ENCODE measurements around the gene HPS5. TPM values are rescaled to one million over a fixed set of nuclear protein-coding genes. Genes with fewer than 3 reads are reported as not detected.

HPS5 gene
- total RNA-seq, 1 donor from 2014 or later, result 12.3 TPM

DNA sequence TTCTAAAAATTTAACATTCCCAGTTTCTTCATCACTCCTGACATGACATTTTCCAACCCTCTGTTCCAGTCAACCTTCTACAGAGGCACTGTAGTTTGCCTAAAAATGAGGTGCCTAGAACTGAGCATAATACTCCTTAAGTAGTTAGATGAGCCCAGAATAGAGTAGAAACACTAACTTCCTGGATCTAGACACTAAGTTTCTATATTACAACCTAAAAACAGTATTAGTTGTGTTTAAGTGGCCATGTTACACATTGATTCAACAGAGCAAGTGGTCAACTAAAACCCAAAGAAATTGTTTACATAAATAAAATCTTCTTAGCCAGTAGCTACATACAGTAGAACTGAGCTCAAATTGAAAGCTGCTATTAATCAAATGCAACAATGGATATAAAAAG, 1.3 kb downstream of the HPS5 start:
- no peak for ATAC-seq

DNA sequence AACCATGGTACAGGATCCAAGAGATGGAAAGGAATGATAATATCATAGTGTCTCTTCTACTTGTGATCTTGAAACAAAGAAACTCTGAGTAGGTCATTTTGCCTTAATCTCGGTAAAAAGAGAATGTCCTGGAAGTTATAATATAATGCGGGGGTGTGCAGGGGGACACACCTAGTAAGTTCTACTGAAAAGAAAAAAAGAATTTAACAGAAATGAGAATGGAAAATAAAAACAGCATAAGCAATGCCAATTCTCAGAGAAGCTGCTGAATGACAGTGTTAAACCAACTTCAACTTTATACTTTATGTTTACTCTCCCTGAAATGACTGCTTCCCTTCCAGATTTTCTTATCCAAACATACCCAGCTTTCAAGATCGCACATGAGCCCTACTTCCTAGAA, 2.0 kb downstream of the HPS5 start:
- ATAC-seq, result no peak

GRCh38 chr11:18317551-18317950, 4.4 kb downstream of the HPS5 start:
- no peak for ATAC-seq

- ATAC-seq, result no peak
These were observed 6.0 kb downstream of the HPS5 start for GRCh38 chr11:18315893-18316292.

DNA sequence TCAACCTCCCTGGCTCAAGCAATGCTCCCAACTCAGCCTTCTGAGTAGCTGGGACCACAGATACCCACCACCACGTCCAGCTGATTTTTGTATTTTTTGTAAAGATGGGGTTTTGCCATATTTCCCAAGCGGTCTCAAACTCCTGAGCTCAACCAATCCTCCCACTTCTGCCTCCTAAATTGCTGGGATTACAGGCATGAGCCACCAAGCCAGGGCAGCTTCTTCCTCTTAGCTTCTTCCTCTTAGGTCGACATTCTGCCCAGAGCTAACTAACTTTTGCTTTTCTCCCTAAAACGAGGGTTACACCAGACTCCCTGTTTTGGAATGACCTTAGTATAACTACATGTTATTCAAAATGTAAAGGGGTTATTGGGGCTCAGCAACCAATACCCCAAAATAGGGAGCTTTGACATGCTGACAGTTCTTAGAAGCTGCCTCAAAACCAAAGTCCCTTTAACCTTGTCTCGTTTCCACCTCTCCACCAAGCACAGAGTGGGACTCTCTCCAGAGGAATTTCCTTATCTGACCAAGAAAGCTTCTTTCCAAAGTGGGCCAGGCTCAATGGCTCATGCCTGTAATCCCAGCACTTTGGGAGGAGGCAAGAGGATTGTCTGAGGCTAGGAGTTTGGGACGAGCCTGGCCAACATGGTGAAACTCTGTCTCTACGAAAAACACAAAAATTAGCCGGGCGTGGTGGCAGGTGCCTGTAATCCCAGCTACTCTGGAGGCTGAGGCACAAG, 7.0 kb downstream of the HPS5 start:
- ATAC-seq, result no peak

GRCh38 chr11:18313965-18314763, 7.8 kb downstream of the HPS5 start:
- peak; percentile 15 for ATAC-seq

DNA sequence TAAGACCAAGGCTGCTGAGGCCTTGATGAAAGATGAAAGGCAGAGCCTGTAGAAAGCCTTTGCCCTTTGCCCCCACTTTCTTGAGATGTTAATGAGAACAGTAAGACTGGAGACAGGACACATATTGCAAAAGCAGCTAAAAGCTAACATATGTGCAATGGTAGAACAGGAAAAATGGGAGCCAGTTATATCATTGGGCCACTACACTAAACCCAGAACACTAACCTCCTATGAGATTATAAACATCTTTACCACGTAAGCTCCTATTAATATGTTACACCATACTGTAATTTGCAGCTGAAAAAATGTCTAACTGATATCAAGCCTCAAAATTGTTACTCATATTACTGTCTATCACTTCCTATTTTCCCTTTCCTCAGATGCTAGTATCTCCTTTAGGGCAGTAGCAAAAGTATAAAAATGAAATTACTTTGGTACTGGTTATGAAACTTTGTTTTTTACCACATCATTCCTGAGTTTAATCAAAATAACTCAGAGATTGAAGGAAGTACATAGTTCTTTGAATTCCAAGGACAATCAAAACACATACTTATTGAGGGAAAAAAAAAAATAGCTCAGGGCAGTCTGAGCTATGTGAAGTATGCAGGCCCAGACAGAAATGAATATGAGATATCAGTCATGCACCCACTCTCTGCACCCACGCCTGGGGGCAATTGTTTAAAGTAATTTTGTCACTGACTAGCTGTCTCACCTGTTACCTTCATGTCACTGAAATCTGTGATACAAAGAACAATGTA, 9.1 kb downstream of the HPS5 start:
- ATAC-seq, result peak; percentile 35

- ATAC-seq, result no peak
These were observed 9.9 kb downstream of the HPS5 start for GRCh38 chr11:18312012-18312411.

GRCh38 chr11:18310800-18311340, 11.1 kb downstream of the HPS5 start:
- ATAC-seq, result peak; percentile 86

DNA sequence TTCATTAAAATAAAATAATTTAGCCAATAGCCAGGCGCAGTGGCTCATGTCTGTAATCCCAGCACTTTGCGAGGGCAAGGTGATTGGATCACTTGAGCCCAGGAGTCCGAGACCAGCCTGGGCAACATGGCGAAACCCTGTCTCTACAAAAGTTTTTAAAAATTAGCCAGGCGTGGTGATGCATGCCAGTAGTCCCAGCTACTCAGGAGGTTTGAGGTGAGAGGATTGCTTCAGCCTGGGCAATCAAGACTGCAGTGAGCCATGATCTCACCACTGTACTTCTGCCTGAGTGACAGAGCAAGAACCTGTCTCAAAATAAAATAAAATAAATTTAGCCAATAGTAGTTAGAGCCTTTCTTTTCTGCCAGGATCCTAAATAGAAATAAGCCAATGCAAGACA, 12.2 kb downstream of the HPS5 start:
- peak; percentile 35 for ATAC-seq

DNA sequence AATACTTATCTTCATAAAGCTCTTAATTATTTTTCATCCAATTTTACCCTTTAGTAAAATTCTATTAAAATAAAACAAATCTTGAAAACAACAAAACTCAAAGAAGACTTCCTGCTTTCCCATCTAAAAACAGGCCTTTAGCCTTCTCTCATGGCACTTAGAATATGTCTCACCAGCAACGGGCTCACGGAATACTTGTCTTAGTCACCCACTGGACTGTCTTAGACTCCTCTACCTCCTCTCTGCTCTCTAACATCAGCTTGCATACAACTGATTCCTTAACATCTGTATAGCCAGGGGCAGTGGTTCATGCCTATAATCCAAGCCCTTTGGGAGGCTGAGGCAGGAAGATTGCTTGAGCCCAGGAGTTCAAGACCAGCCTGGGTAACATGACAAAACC, 13.7 kb downstream of the HPS5 start:
- ATAC-seq, result no peak

GRCh38 chr11:18307461-18308139, 14.3 kb downstream of the HPS5 start:
- peak; percentile 48 for ATAC-seq

DNA sequence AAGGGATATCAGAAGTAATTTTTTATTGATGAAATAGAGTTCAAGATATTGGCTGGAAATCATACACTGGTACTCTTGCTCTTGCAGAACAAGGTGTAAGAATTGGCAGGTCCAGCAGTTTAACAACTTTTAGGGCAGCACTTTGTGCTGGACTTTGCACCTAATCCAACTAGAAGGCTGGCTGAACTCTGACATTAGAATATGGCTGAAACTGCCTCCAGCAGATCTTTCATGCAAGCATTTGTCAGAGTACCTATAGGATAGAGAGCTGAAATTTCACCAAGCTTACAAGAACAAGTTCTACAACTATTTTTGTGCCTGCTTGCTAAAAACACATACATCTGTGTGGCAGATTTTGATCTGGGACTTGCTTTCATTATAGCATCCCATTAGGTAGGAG, 17.2 kb downstream of the HPS5 start:
- peak; percentile 67 for ATAC-seq

DNA sequence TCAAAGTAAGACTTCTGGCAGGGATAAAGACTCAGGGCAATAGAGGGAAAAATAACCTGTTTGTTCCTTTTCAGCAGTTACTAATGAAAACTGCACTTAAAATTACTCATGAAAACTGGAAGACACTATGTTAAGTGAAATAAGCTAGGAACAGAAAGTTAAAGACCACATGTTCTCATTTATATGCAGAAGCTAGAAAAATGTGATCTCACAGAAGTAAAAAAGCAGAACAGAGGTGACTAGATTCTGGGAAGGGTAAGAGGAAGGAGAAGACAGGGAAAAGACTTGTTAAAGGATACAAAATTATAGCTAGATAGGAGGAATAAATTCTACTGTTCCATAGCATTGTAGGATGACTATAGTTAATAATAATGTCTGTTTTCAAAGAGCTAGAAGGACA, 22.2 kb downstream of the HPS5 start:
- no peak for ATAC-seq

GRCh38 chr11:18295316-18295715, 26.6 kb downstream of the HPS5 start:
- ATAC-seq, result no peak

- ATAC-seq, result no peak
These were observed 27.1 kb downstream of the HPS5 start for GRCh38 chr11:18294862-18295261.

DNA sequence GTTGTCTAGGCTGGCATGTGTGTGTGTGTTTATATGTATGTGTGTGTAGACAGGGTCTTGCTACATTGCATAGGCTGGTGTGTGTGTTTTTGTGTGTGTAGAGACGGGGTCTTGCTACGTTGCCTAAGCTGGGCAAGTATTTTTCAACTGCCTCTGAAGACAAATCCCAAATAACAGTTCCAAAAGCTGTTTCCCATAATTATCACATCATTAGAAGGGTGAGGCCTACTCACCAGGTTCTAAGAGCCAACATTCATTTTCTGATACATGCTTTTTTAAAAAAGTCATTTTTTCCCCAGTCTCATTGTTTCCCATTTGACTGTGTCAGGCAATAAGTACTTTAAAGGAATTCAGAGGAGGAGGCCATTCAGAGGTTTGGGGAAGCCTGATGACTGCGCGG, 33.0 kb downstream of the HPS5 start:
- ATAC-seq, result no peak

- no peak for ATAC-seq
These were observed 36.1 kb downstream of the HPS5 start for GRCh38 chr11:18285841-18286240.

DNA sequence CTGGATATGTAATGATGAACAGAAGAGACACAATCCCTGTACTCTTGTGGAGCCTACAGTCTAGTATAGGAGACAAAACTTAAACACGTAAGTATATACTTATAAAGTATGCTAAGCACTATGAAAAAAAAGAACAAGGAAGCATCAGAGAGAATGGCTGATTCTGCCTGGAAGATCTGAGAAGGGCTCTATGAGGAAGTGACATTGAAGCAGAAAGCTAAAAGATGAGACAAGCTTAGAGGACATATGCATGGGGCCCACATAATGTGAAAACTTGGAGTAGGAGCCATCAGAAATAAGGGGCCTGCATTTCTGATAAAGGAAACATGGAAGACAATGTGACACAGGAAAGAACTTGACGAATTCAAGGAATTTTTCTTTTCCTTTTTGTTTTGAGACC, 39.3 kb downstream of the HPS5 start:
- no peak for ATAC-seq

GRCh38 chr11:18280438-18281045, 41.4 kb downstream of the HPS5 start:
- ATAC-seq, result no peak

DNA sequence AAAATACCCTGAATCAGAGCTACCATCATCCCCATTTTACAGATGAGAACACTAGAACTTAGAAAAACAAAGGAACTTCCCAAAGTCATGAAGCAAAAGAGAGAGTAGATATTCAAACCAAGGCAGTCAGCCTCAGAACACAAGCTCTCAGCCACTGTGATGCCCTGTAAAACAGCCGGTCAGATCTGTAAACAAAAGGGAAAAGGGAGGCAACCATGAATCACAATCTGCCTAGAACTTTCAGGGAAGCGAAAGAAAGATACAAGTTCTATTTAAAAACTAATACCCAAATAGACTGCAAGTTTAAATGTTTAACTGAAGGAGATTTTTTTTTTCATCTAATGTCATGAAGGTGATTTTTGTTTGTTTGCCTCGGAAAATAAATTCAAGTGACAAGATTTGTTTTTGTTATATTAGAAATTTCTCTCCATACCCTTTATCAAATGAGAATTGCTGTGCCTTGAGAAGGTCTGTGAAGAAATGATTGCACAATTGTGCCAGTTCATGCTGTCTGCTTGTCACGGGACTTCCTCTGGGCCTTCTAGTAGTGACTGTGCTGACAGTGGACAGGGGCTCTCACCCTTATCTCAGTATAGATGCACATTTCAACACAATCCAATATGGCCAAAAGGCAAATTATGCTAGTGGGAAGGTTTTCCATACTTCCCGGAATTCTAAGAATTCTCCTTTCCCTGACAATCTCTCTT, 44.2 kb downstream of the HPS5 start:
- ATAC-seq, result no peak

All from esophagus mucosa (tissue), 1 donor.